ENCODE results near the gene ATP10A.
"Not testable (repeated sequence)": the region's sequence is repeated elsewhere in the genome, so short reads cannot be mapped to it uniquely, and the experiment has no call there.

Gene ATP10A

GRCh38 chr15:25649390-25649789, 213.7 kb downstream of the ATP10A start:
- no peak for DNase-seq (ENCODE audit: low read depth in 2 of 2)

- no peak for DNase-seq (ENCODE audit: low read depth in 2 of 2)
These were observed 220.0 kb downstream of the ATP10A start for GRCh38 chr15:25643120-25643519.

GRCh38 chr15:25641762-25642161, 221.4 kb downstream of the ATP10A start:
- DNase-seq (ENCODE audit: low read depth in 2 of 2), result no peak

GRCh38 chr15:25641361-25641760, 221.8 kb downstream of the ATP10A start:
- no peak for DNase-seq (ENCODE audit: low read depth in 2 of 2)

GRCh38 chr15:25640959-25641358, 222.2 kb downstream of the ATP10A start:
- not testable (repeated sequence) for DNase-seq (ENCODE audit: low read depth in 2 of 2)

- no peak for DNase-seq (ENCODE audit: low read depth in 2 of 2)
These were observed 222.7 kb downstream of the ATP10A start for GRCh38 chr15:25640381-25640780.

GRCh38 chr15:25636486-25636885, 226.6 kb downstream of the ATP10A start:
- DNase-seq (ENCODE audit: low read depth in 2 of 2), result not testable (repeated sequence)

- no peak for DNase-seq (ENCODE audit: low read depth in 2 of 2)
These were observed 227.9 kb downstream of the ATP10A start for GRCh38 chr15:25635191-25635590.

GRCh38 chr15:25633862-25634261, 229.3 kb downstream of the ATP10A start:
- no peak for DNase-seq (ENCODE audit: low read depth in 2 of 2)

- DNase-seq (ENCODE audit: low read depth in 2 of 2), result no peak
These were observed 231.2 kb downstream of the ATP10A start for GRCh38 chr15:25631971-25632370.
